Diencephalon (tissue), 1 donor: ENCODE results near the gene B4GALT2. TPM values are rescaled to one million over a fixed set of nuclear protein-coding genes. Genes with fewer than 3 reads are reported as not detected.

Experiments used
- total RNA-seq: library from RNA; depleted of rRNA; stranded (reverse); fragments of >200 nt; gene quantifications from one replicate; pipeline ENCODE4 v1.2.3, GENCODE V29; 2014

The B4GALT2 gene, protein sequence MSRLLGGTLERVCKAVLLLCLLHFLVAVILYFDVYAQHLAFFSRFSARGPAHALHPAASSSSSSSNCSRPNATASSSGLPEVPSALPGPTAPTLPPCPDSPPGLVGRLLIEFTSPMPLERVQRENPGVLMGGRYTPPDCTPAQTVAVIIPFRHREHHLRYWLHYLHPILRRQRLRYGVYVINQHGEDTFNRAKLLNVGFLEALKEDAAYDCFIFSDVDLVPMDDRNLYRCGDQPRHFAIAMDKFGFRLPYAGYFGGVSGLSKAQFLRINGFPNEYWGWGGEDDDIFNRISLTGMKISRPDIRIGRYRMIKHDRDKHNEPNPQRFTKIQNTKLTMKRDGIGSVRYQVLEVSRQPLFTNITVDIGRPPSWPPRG
- 96.0 TPM for total RNA-seq

DNA sequence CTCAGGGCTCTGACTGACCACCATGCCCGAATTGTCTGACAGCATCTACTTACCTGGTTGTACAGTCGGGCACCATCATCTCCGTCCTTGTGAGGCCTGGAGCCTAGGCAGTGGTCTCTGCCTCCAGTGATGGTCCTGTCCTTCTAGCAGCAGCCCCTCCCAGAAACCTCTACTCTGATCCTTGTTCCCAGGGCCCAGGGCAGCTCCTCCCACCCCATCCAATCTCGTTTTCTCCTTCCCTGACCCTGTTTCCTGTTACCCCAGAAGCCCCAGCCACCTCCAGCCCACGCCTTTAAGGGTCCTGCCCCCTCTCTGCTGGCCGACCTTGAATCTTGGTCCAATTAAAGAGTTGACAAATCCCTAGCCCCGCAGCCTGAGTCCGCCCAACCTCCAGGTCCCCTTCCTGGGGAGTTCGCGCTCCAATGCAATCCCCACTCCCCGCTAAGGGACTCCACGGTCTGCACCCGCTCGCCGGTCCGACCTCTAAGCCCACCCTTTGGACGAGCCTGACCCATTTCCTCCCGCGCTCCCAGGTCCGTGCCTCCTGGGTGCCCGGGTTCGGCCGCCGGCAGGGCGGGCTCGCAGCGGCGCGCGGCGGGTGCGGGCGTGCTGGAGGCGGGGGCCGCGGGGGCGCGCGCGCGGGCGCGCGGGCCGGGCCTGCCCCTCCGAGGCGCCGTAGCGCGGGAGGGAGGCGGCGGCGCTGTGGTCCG is at the start of gene B4GALT2:
TSS of gene B4GALT2 (plus strand) at position 660 of the 710 bp plus-strand sequence. CDS start 1,951 bp downstream, outside the sequence.

DNA sequence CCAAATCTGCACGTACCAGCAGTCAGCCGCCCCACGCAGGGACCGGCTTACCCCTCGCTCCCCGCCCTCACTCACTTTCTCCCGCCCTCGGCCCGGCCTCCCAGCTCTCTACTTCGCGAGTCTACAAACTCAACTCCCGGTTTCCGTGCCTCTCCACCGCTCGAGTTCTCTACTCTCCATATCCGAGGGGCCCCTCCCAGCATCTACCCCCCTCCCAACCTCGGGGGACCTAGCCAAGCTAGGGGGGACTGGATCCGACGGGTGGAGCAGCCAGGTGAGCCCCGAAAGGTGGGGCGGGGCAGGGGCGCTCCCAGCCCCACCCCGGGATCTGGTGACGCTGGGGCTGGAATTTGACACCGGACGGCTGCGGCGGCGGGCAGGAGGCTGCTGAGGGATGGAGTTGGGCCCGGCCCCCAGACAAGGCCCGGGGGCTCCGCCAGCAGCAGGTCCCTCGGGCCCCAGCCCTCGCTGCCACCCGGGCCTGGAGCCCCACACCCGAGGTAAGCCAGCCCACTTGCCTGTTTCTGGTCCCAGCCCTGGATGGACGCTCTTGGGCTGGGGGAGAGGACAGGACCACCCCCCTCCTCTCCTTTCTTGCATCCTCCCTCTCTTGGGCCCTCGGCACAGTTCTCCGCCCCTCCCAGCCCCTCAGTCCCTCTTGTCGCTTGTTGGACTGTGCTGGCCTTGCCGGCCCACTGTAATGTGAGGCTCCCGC is 45.5 kb upstream of the B4GALT2 start, which contains the start of gene ARTN:
TSS of gene ARTN (plus strand) at position 416 of the 715 bp plus-strand sequence. CDS start 1,856 bp downstream, outside the sequence.

DNA sequence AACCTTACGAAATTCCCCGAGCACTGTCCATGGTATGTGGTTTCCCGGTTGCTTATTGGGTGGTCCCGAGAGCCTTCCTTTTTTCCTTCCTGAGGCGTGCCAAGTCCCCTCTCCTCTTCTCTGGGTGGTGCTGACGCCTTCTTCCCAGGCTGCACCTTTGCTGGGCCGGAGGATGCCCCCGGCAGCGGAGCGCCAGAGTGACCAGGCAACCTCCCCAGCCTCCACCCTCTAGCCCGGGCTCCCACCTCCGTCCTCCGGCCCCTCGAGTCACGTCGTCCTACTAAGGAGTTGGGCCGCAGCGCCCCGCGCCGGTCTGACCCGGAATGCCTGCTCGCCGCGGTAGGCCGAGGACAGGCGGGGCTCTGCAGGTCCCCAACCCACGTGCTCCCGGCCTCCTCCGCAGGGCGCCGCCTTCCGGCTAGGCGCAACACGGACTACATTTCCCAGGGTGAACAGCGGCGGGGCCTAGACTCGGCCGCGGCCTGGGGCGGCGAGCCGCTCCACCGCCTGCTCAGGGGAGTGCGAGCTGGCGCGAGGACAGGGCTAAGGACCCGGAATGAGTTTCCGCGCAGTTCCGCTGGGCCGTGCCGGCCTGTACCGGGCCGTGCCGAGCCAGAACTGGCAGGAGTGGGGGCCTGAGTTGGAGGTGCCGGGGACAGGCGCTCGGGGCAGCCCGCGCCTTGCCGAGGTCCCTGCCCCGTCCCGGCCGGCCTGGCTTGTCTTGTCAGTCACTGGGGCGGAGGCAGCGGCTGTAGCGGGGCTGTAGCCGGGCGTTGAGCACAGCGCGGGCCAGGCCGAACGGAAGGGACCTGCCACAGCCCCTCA is 32.6 kb upstream of the B4GALT2 start, which contains the start of gene IPO13:
TSS of gene IPO13 (plus strand) at position 715 of the 825 bp plus-strand sequence. CDS start 651 bp downstream, outside the sequence.

DNA sequence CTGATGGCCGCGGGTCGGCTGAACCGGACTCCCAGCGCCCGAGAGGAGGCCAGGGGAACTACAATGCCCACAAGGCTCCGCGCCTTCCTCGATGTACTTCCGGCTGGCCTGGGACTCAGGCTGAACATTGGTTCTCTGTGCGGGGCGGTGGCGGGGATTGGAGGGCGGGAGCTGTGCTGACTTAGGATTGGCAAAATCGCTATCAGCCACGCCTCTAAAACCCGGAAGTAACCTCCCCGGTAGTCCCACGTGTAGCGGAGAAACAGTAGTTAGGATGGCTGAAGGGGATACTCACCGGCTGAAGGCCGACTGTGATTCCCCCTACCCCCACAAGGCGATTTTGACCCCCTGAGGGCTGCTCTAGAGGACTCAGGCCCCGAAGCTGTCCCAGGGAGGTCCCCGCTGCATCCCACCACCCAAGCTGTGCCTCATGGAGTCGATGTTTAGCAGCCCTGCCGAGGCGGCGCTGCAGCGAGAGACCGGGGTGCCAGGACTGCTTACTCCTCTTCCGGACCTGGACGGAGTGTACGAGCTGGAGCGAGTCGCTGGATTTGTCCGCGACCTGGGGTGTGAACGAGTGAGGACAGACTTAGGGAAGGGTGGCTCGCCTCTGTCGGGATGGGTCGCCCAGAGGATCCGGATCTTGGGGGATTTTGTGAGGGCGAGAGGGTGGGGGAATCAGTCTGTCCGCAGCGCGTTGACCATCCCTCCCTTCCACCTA is 9.1 kb upstream of the B4GALT2 start, which contains the start of gene DPH2:
TSS of gene DPH2 (plus strand) at position 265 of the 721 bp plus-strand sequence. CDS start at position 431, 166 bp downstream.

DNA sequence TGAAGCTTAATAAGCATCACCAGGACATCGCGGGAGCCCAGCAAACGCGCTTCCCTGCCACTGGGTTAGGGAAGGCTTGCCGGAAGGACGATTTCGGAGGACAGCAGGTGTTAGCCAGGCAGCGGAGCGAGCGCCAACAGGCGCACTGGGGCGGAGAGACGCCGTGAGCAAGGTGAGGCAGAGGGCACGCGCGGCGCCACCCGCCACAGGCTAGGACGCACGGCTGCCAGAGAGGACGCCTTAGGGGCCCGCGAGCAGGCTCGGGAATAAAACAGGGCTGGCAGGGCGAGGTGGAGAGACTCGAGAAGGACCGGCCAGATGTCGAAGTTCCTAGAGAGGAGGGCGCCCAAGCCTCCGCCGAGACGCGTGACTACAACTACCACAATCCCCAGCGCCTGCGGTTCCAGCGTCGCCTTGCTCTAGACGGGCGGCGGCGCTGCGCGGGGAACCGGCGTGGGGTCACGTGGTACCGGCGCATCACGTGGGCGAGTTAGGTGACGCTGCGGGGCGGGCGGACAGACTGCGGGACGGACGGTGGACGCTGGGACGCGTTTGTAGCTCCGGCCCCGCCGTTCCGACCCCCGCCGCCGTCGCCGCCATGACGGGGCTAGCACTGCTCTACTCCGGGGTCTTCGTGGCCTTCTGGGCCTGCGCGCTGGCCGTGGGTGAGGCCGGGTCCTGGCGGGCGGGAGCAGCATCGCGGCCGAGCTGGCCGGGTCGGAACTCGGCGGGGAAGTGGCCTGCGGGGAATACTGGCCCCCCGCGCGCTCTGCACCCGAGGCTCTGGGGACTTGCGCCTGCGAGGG is 4.4 kb upstream of the B4GALT2 start, which contains the start of gene ATP6V0B:
TSS of gene ATP6V0B (plus strand) at position 518 of the 806 bp plus-strand sequence. CDS start at position 599, 81 bp downstream.

DNA sequence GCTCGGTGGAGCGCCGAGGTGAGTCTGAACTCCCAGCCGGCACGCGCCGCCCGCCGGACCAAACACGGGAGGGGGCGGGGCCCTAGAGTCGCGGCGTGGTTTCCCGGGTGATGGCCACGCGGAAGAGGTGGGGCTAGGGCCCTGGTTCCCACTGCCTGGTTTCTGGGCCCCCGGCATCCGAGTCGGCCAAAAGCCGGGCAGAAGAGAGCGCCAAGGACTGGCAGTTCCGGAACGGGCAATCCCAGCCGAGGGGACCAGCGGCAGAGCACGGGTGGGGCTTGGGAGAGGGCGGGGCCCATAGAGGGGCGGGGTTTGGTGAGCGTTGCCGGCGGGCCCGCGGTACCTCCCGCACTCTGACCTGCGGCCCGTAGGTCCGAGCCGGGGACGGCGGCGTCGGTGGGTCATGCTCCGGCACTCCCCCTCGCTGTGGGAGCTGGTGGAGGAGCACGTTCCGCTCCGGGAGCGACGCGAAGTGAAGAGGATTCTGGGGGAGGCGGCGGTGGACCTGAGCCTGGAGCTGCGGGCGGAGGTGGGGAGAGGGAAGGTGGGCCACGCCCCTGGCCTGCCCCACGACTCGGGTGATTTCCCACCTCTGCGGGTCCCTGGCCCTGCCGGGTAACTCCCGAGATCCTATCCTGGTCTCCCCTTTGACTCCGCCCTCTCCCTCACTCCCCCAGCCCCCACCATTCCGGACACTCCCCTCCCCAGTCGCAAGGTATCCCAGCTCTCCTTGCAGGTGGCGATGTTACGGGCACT is 12.6 kb downstream of the B4GALT2 start, which contains the start of gene CCDC24:
TSS of gene CCDC24 (plus strand) at position 124 of the 756 bp plus-strand sequence. CDS start at position 404, 280 bp downstream.

DNA sequence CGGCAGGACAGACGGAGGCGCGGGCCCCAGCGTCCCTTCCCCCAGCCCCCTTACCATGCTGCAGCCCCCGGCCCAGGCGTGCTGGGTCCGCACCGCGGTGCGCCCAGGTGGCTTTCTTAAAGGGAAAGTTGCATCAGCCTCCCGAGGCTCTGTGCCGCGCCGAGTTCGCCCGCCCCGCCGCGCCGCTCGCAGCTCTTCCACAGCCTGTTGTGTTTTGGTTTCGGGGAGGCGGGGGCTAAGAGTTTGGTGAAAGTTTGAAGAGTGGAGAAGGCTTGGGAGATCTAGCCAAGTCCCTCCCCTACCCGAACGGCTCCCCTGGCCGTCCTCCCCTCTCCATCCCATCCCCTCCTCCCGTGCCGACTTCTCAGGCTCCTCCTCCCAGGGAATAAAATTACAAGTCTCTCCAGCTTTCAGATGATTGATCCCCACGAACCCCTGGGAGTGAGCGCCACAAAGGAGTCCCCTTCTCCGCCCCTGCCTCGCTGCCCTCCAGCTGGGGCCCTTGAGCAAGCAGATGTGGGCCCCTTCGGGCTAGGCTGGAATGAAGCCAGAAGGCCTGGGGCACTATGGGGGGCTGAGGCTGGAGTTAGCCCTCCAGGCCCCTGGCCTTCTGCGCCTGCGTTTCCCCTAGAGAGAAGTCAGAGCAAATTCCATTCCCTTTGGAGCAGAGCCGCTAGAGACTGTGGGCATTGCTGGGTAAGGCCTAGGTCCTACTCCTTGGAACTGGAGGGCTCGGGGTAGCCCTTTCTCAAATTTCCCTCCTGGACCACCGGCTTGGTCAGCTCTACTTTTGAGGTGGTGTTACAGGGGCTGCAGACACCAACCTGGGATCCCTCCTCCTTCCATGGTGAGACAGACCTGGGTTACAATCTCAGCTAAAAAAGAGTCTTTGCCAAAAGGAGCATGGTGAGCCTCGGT is 52.5 kb downstream of the B4GALT2 start, which contains the start of gene SLC6A9:
TSS of gene SLC6A9 (minus strand) at position 211 of the 918 bp plus-strand sequence. CDS start 7,185 bp downstream, outside the sequence.

Other genes starting within 250 kb of the B4GALT2 start
- 0.46 TPM for gene ARTN, start 45.4 kb upstream of the B4GALT2 start, total RNA-seq
- gene IPO13, start 32.3 kb upstream of the B4GALT2 start, total RNA-seq, result 19.1 TPM
- 14.3 TPM for gene DPH2, start 9.2 kb upstream of the B4GALT2 start, total RNA-seq
- 244 TPM for gene ATP6V0B, start 4.2 kb upstream of the B4GALT2 start, total RNA-seq
- 6.2 TPM for gene CCDC24, start 12.4 kb downstream of the B4GALT2 start, total RNA-seq
- gene SLC6A9, start 52.3 kb downstream of the B4GALT2 start, total RNA-seq, result 18.0 TPM
- gene KLF17, start 139.6 kb downstream of the B4GALT2 start, total RNA-seq, result 0.46 TPM
- gene KLF18, start 162.4 kb downstream of the B4GALT2 start, total RNA-seq, result not detected
- gene DMAP1, start 234.3 kb downstream of the B4GALT2 start, total RNA-seq, result 42.0 TPM